Measurements from ENCODE around the gene SEZ6L.

Gene SEZ6L

GRCh38 chr22:26169315-26170111, at the start of gene SEZ6L:
Gene SEZ6L, plus strand, starts transcription at chr22:26169462. Its CDS starts 208 bp downstream, at chr22:26169670.
- DNase-seq, result no peak

- DNase-seq, result no peak
These were observed 46.3 kb upstream of the SEZ6L start for GRCh38 chr22:26122920-26123468.

- DNase-seq, result no peak
These were observed 44.1 kb upstream of the SEZ6L start for GRCh38 chr22:26124991-26125725.

GRCh38 chr22:26127126-26127525, 42.1 kb upstream of the SEZ6L start:
- DNase-seq, result no peak

- no peak for DNase-seq
These were observed 41.7 kb upstream of the SEZ6L start for GRCh38 chr22:26127556-26127955.

GRCh38 chr22:26131589-26132154, 37.6 kb upstream of the SEZ6L start:
- no peak for DNase-seq

GRCh38 chr22:26134654-26135330, 34.5 kb upstream of the SEZ6L start:
- DNase-seq, result no peak

- no peak for DNase-seq
These were observed 33.5 kb upstream of the SEZ6L start for GRCh38 chr22:26135806-26136205.

GRCh38 chr22:26139310-26139709, 30.0 kb upstream of the SEZ6L start:
- DNase-seq, result no peak

GRCh38 chr22:26141831-26142230, 27.4 kb upstream of the SEZ6L start:
- DNase-seq, result no peak

- DNase-seq, result no peak
These were observed 25.4 kb upstream of the SEZ6L start for GRCh38 chr22:26143806-26144325.

GRCh38 chr22:26159886-26160285, 9.4 kb upstream of the SEZ6L start:
- no peak for DNase-seq

- DNase-seq, result no peak
These were observed 7.5 kb upstream of the SEZ6L start for GRCh38 chr22:26161746-26162145.

- no peak for DNase-seq
These were observed 6.3 kb upstream of the SEZ6L start for GRCh38 chr22:26162926-26163325.

- DNase-seq, result no peak
These were observed 5.1 kb upstream of the SEZ6L start for GRCh38 chr22:26164174-26164573.

- DNase-seq, result no peak
These were observed 871 bp upstream of the SEZ6L start for GRCh38 chr22:26168330-26168851.

- DNase-seq, result no peak
These were observed 335 bp upstream of the SEZ6L start for GRCh38 chr22:26168939-26169314.

GRCh38 chr22:26170112-26170492, 840 bp downstream of the SEZ6L start:
- DNase-seq, result no peak

- DNase-seq, result no peak
These were observed 1.7 kb downstream of the SEZ6L start for GRCh38 chr22:26170795-26171580.

- DNase-seq, result no peak
These were observed 3.2 kb downstream of the SEZ6L start for GRCh38 chr22:26172389-26172990.

GRCh38 chr22:26174280-26174679, 5.0 kb downstream of the SEZ6L start:
- no peak for DNase-seq
